ENCODE measurements around the gene HACD2.

DNA sequence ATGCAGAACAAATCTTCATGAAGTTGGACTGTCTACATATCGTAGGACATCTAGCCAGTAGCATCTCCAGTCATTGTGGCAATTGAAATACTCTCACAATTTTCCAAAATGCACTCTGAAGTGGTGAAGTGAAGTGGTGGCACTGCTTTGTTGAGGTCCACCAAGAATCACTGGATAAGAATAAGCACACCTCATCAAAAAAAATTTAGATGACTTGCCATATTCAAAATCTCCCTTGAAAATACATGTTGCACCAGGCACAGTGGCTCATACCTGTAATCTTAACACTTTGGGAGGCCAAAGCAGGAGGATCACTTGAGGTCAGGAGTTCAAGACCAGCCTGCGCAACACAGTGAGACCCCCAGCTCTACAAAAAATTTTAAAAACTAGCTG, 12.9 kb downstream of the HACD2 start:
- TF ChIP-seq, protein P1, sequence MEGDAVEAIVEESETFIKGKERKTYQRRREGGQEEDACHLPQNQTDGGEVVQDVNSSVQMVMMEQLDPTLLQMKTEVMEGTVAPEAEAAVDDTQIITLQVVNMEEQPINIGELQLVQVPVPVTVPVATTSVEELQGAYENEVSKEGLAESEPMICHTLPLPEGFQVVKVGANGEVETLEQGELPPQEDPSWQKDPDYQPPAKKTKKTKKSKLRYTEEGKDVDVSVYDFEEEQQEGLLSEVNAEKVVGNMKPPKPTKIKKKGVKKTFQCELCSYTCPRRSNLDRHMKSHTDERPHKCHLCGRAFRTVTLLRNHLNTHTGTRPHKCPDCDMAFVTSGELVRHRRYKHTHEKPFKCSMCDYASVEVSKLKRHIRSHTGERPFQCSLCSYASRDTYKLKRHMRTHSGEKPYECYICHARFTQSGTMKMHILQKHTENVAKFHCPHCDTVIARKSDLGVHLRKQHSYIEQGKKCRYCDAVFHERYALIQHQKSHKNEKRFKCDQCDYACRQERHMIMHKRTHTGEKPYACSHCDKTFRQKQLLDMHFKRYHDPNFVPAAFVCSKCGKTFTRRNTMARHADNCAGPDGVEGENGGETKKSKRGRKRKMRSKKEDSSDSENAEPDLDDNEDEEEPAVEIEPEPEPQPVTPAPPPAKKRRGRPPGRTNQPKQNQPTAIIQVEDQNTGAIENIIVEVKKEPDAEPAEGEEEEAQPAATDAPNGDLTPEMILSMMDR (IDR thresholded peaks at IDR 0.05), result no peak
- no peak for TF ChIP-seq POLR2A (IDR thresholded peaks at IDR 0.05)

Measured in adrenal gland (tissue), 5 donors.